Measurements from ENCODE around the gene RELN.

DNA sequence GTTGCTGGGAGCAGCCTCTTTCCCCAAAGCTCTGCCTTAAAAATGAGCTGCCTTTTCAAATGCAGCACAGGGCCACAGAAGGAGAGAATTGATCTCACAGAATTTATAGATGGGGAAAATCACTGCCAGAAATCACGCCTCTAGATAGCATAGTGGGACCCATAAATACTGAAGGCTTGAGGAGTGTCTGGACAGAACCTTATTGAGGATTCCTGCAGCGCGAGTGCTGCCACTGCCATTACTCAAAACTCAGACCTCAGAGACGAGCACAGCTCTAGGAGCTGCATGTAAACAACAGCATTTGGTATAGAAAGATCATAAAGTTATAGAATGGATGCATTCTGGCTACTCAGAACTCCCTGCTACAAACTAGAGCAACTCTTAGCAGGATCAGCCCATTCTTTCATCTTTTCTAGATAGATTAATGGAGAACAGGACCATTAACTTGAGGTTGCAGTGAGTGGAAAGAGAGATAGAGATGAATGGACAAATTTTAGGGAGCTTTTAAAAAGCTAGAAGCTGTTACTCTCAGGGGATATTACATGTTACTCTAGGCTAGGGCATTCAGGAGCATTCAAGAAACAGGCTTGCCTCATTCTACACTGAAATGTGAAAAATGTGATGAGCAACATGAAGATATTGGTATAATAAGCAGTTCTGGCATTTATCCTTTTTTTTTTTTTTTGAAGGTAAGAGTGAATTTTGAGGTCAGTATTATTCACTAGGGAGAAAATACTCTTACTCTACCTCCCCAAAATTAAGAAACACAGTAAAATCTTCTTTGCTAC is 276.3 kb downstream of the RELN start:
- TF ChIP-seq EZH2 (IDR thresholded peaks at IDR 0.05; ENCODE audit: borderline replicate concordance, low read length), result no peak
- TF ChIP-seq, protein P1, sequence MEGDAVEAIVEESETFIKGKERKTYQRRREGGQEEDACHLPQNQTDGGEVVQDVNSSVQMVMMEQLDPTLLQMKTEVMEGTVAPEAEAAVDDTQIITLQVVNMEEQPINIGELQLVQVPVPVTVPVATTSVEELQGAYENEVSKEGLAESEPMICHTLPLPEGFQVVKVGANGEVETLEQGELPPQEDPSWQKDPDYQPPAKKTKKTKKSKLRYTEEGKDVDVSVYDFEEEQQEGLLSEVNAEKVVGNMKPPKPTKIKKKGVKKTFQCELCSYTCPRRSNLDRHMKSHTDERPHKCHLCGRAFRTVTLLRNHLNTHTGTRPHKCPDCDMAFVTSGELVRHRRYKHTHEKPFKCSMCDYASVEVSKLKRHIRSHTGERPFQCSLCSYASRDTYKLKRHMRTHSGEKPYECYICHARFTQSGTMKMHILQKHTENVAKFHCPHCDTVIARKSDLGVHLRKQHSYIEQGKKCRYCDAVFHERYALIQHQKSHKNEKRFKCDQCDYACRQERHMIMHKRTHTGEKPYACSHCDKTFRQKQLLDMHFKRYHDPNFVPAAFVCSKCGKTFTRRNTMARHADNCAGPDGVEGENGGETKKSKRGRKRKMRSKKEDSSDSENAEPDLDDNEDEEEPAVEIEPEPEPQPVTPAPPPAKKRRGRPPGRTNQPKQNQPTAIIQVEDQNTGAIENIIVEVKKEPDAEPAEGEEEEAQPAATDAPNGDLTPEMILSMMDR (IDR thresholded peaks at IDR 0.05; ENCODE audit: low read length), result no peak

Data from OCI-LY1 (cell line).